Epithelial cell of proximal tubule (primary cell): ENCODE results near the gene CYB561A3. TPM values are rescaled to one million over a fixed set of nuclear protein-coding genes. Genes with fewer than 3 reads are reported as not detected.

Source experiments
- DNase-seq: peaks from one replicate; pipeline ENCODE4 v3.0.0-alpha.2; 2011; ENCODE audit warnings: low read depth
- H3K4me3 ChIP-seq: 2 replicates; pipeline ENCODE4 v1.5.1; 2011; ENCODE audit warnings: low read depth, mild to moderate bottlenecking, low read length
- CTCF ChIP-seq: conservative IDR thresholded peaks from 2 replicates; pipeline ENCODE4 v1.5.1; 2012; ENCODE audit warnings: low read depth, mild to moderate bottlenecking, low read length
- total RNA-seq: library from RNA; depleted of rRNA; stranded (reverse); fragments of >200 nt; gene quantifications from 2 replicates; pipeline ENCODE4 v1.2.3, GENCODE V29; 2015

Gene CYB561A3
- total RNA-seq, 1 donor from 2014 or later = 22.1 TPM

- no peak overlapping the region for H3K4me3 ChIP-seq
- TF ChIP-seq CTCF = no peak
- no peak for DNase-seq
These were observed 3.8 kb downstream of the CYB561A3 start for GRCh38 chr11:61357894-61358239.

GRCh38 chr11:61357233-61357893 lies 4.3 kb downstream of the CYB561A3 start:
- TF ChIP-seq CTCF = no peak
- no peak for DNase-seq
- no peak overlapping the region for H3K4me3 ChIP-seq

GRCh38 chr11:61356706-61357105 lies 5.0 kb downstream of the CYB561A3 start:
- no peak for DNase-seq
- no peak for TF ChIP-seq CTCF
- H3K4me3 ChIP-seq = no peak overlapping the region

- no peak for TF ChIP-seq CTCF
- DNase-seq = no peak
- no peak overlapping the region for H3K4me3 ChIP-seq
These were observed 7.5 kb downstream of the CYB561A3 start for GRCh38 chr11:61354208-61354607.

- no peak for TF ChIP-seq CTCF
- no peak overlapping the region for H3K4me3 ChIP-seq
- DNase-seq = no peak
These were observed 8.3 kb downstream of the CYB561A3 start for GRCh38 chr11:61353131-61354067.

- H3K4me3 ChIP-seq = no peak overlapping the region
- DNase-seq = no peak
- TF ChIP-seq CTCF = no peak
These were observed 9.6 kb downstream of the CYB561A3 start for GRCh38 chr11:61352038-61352437.
